Measurements from ENCODE around the gene OBI1. TPM values are rescaled to one million over a fixed set of nuclear protein-coding genes. Genes with fewer than 3 reads are reported as not detected.
A peak's percentile ranks its signal among the peaks of the same experiment; 100 is the strongest.
"Not testable (repeated sequence)": the region's sequence is repeated elsewhere in the genome, so short reads cannot be mapped to it uniquely, and the experiment has no call there.

The OBI1 gene
- total and polyA plus RNA-seq, 10 donors = 4.1 to 14.7 (median 11.5) TPM

DNA sequence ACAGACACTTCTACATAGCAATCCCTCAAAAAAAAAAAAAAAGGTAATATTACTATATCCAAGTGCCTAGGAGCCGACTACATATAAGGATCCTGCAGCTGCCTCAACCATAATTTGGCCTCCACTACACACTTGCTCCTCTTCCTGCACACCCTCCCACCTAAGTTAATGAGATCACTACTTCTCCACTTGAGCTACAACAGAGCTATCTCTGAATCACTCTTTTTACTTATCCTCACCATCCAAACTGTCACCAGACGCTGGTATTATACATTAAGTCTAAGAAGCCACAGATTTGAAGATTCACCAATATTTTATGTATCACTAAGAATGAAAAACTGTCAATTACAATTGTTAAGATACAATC lies 8.3 kb downstream of the OBI1 start:
- no peak for TF ChIP-seq POLR2AphosphoS5 (IDR thresholded peaks at IDR 0.05)
- TF ChIP-seq, protein P1, sequence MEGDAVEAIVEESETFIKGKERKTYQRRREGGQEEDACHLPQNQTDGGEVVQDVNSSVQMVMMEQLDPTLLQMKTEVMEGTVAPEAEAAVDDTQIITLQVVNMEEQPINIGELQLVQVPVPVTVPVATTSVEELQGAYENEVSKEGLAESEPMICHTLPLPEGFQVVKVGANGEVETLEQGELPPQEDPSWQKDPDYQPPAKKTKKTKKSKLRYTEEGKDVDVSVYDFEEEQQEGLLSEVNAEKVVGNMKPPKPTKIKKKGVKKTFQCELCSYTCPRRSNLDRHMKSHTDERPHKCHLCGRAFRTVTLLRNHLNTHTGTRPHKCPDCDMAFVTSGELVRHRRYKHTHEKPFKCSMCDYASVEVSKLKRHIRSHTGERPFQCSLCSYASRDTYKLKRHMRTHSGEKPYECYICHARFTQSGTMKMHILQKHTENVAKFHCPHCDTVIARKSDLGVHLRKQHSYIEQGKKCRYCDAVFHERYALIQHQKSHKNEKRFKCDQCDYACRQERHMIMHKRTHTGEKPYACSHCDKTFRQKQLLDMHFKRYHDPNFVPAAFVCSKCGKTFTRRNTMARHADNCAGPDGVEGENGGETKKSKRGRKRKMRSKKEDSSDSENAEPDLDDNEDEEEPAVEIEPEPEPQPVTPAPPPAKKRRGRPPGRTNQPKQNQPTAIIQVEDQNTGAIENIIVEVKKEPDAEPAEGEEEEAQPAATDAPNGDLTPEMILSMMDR (IDR thresholded peaks at IDR 0.05 in 8 of 11, conservative IDR thresholded peaks at IDR 0.05 in 3 of 11) = no peak
- no peak for TF ChIP-seq POLR2A (IDR thresholded peaks at IDR 0.05)
- Histone ChIP-seq H3K27me3 (replicated peaks in 1 of 7) (no peaks in the 10 kb centered on the region), H3K4me3 (no peak overlapping the region), H3K27ac (no peak overlapping the region), H3K36me3 (peaks cover 0 to 2% (median 0%) of the 10 kb centered on the region in 6 donors), H3K4me1 (peaks cover 9 to 67% (median 46%) of the 10 kb centered on the region in 6 donors), H3K9me3 (no peaks in the 10 kb centered on the region)
- intact Hi-C loops (cut with DNase I; ENCODE audit: low total_unique reads) = no loop called here
- WGBS, 5 donors = 84 to 93% (median 86%) methylated on average over 2 of the region's 2 CpGs
- no peak for DNase-seq

DNA sequence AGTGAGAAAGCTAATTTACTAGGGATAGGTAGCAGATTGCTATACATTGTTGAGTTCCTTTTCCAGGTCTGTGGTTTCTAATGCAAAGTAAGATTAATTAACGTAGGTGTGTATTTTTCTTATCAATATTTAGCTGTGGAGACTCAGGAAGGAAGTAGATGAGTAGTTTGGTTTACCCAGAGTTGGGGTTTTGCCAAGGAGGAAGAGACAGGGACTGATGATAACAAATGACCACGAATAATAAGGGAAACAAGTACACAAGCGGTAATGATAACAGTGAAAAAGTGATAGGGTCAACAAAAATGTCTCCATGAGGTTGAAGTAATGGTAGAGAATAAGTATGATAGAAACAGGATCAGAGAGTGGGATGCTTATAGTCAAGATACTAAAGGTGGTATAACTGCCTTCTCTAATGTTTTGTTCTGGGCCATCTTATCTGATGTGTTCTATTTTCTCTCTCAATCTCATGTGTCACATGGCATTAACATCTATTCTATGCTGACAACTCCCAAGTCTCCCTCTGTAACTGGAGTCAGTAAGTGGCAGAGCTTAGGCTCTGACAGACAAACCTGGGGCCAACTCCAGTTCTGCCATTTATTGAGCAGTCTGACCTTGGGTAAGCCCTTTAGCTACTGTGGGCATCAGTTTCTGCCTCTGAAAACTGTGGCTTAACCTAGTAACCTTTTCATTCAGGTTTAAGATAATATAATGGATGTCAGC lies 8.8 kb downstream of the OBI1 start:
- TF ChIP-seq, protein P1 (IDR thresholded peaks at IDR 0.05 in 8 of 11, conservative IDR thresholded peaks at IDR 0.05 in 3 of 11) = no peak
- TF ChIP-seq POLR2A (IDR thresholded peaks at IDR 0.05) (no peak), POLR2AphosphoS5 (IDR thresholded peaks at IDR 0.05) (no peak)
- H3K4me3 ChIP-seq = no peak overlapping the region
- no peaks in the 10 kb centered on the region for H3K36me3 ChIP-seq
- no peak overlapping the region for H3K27ac ChIP-seq
- peaks cover 9 to 67% (median 41%) of the 10 kb centered on the region in 6 donors for H3K4me1 ChIP-seq
- intact Hi-C loops (cut with DNase I; ENCODE audit: low total_unique reads) = no loop called here
- no peaks in the 10 kb centered on the region for H3K27me3 ChIP-seq (replicated peaks in 1 of 7)
- no peak for DNase-seq
- no peaks in the 10 kb centered on the region for H3K9me3 ChIP-seq
- 18 to 25% (median 19%) methylated on average over 3 of the region's 3 CpGs for WGBS, 5 donors

DNA sequence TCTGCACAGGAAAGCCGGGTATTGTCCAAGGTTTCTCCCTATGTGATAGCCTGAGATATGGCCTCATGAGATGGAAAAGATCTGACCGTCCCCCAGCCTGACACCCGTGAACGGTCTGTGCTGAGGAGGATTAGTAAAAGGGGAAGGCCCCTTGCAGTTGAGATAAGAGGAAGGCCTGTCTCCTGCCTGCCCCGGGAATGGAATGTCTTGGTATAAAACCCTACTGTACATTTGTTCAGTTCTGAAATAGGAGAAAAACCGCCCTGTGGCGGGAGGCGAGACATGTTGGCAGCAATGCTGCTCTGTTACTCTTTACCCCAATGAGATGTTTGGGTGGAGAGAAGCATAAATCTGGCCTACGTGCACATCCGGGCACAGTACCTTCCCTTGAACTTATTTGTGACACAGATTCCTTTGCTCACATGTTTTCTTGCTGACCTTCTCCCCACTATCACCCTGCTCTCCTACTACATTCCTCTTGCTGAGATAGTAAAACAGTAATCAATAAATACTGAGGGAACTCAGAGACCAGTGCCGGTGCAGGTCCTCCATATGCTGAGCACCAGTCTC lies 11.8 kb downstream of the OBI1 start:
- H3K4me1 ChIP-seq = peaks cover 9 to 56% (median 32%) of the 10 kb centered on the region in 6 donors
- WGBS, 5 donors = 53 to 77% (median 58%) methylated on average over 11 of the region's 11 CpGs
- H3K27me3 ChIP-seq (replicated peaks in 1 of 7); H3K4me3 ChIP-seq; DNase-seq; H3K9me3 ChIP-seq; intact Hi-C loops (cut with DNase I; ENCODE audit: low total_unique reads): not testable (repeated sequence)
- H3K27ac ChIP-seq = peak overlapping the region in 2 of 8 donors; percentile 15 to 24
- peaks cover 0 to 28% (median 6%) of the 10 kb centered on the region in 6 donors for H3K36me3 ChIP-seq

DNA sequence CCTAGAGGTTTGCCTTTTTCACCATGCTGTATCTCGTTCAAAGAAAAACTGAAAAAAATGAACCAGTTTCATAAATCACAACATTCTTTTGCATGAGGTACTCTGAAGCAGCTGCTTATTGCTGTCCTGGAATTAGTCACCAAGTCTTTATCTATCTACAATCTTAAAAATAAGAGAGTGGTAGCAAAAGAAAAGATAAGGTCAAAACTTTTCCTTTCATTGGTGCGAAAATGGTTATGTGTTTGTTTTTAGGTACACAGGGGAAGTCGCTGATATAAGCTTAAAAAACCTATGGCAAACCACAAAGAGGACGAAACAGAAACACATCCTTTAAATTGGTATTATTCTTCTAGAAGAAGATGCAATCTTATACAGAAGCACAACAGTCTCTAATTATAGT lies 20.7 kb downstream of the OBI1 start:
- intact Hi-C loops (cut with DNase I; ENCODE audit: low total_unique reads) = no loop called here
- Histone ChIP-seq H3K27me3 (replicated peaks in 1 of 7) (no peaks in the 10 kb centered on the region), H3K4me3 (no peak overlapping the region), H3K9me3 (no peaks in the 10 kb centered on the region), H3K27ac (no peak overlapping the region), H3K36me3 (peaks cover 0 to 95% (median 58%) of the 10 kb centered on the region in 6 donors), H3K4me1 (peaks cover 0 to 5% (median 0%) of the 10 kb centered on the region in 6 donors)
- no peak for DNase-seq
- 71 to 78% (median 76%) methylated on average over 4 of the region's 4 CpGs for WGBS, 5 donors
- TF ChIP-seq POLR2A (IDR thresholded peaks at IDR 0.05) = no peak
- TF ChIP-seq, protein P1 (IDR thresholded peaks at IDR 0.05 in 8 of 11, conservative IDR thresholded peaks at IDR 0.05 in 3 of 11) = no peak
- TF ChIP-seq POLR2AphosphoS5 (IDR thresholded peaks at IDR 0.05) = no peak
